Measurements from ENCODE around the gene AGPS.

GRCh38 chr2:177467646-177468045 is 75.1 kb downstream of the AGPS start:
- TF ChIP-seq, protein P1, sequence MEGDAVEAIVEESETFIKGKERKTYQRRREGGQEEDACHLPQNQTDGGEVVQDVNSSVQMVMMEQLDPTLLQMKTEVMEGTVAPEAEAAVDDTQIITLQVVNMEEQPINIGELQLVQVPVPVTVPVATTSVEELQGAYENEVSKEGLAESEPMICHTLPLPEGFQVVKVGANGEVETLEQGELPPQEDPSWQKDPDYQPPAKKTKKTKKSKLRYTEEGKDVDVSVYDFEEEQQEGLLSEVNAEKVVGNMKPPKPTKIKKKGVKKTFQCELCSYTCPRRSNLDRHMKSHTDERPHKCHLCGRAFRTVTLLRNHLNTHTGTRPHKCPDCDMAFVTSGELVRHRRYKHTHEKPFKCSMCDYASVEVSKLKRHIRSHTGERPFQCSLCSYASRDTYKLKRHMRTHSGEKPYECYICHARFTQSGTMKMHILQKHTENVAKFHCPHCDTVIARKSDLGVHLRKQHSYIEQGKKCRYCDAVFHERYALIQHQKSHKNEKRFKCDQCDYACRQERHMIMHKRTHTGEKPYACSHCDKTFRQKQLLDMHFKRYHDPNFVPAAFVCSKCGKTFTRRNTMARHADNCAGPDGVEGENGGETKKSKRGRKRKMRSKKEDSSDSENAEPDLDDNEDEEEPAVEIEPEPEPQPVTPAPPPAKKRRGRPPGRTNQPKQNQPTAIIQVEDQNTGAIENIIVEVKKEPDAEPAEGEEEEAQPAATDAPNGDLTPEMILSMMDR (IDR thresholded peaks at IDR 0.05), result no peak
- TF ChIP-seq POLR2A (IDR thresholded peaks at IDR 0.05), result no peak
